Endometrial microvascular endothelial cells (primary cell): ENCODE results near the gene HMBS. TPM values are rescaled to one million over a fixed set of nuclear protein-coding genes. Genes with fewer than 3 reads are reported as not detected.

Experiments
- total RNA-seq: library from RNA; depleted of rRNA; stranded (reverse); fragments of >200 nt; gene quantifications from one replicate; pipeline ENCODE4 v1.2.3, GENCODE V29; 2015; ENCODE audit errors: inconsistent ontology term

The HMBS gene
- total RNA-seq, 1 donor from 2014 or later: 8.2 TPM

Other genes starting within 250 kb of the HMBS start
- not detected for gene CXCR5, start 201.0 kb upstream of the HMBS start, total RNA-seq
- gene BCL9L, start 159.0 kb upstream of the HMBS start, total RNA-seq: 10.9 TPM
- gene UPK2, start 128.6 kb upstream of the HMBS start, total RNA-seq: not detected
- not detected for gene FOXR1, start 113.1 kb upstream of the HMBS start, total RNA-seq
- 6.6 TPM for gene CENATAC, start 86.7 kb upstream of the HMBS start, total RNA-seq
- gene RPS25, start 66.5 kb upstream of the HMBS start, total RNA-seq: 1,064 TPM
- gene TRAPPC4, start 66.1 kb upstream of the HMBS start, total RNA-seq: 82.7 TPM
- gene SLC37A4, start 54.0 kb upstream of the HMBS start, total RNA-seq: 22.6 TPM
- 138 TPM for gene HYOU1, start 27.7 kb upstream of the HMBS start, total RNA-seq
- gene VPS11, start 17.1 kb upstream of the HMBS start, total RNA-seq: 23.9 TPM
- gene DPAGT1, start 17.0 kb downstream of the HMBS start, total RNA-seq: 35.8 TPM
- gene C2CD2L, start 22.5 kb downstream of the HMBS start, total RNA-seq: 6.2 TPM
- 11.4 TPM for gene HINFP, start 36.7 kb downstream of the HMBS start, total RNA-seq
- gene ABCG4, start 64.2 kb downstream of the HMBS start, total RNA-seq: not detected
- gene NLRX1, start 83.8 kb downstream of the HMBS start, total RNA-seq: 16.7 TPM
- gene NHERF4, start 100.6 kb downstream of the HMBS start, total RNA-seq: not detected
- 20.4 TPM for gene CBL, start 121.5 kb downstream of the HMBS start, total RNA-seq
- 5,407 TPM for gene MCAM, start 232.2 kb downstream of the HMBS start, total RNA-seq
- gene RNF26, start 249.6 kb downstream of the HMBS start, total RNA-seq: 18.2 TPM